ENCODE data around the gene RCOR1.
A peak's percentile ranks its signal among the peaks of the same experiment; 100 is the strongest.

The RCOR1 gene

DNA sequence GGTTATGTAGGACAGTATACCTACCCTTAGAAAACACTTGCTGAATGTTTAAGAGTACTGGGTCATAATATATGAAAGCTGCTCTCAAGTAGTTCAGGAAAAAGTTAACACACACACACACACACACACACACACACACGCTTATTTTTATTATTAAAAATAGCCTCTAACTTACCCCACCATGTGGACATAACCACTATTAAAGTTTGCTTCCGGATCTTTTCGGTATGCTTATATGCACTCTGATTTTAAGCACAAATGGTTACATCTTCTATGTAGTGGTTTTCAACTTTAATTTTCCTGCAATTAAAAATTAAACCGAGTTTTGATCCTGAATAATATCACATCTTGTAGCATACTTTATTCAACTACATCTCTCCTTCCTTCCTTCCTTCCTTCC is 99.9 kb downstream of the RCOR1 start:
- POLR2A ChIA-PET (ENCODE audit: low non-redundant PET): no interaction called here
- H3K27ac ChIP-seq: no peak overlapping the region
- CTCF ChIA-PET: interaction anchor here (1.1 kb wide), 1 partner anchor 22 kb away, joined by 3 read pairs; no protein-coding TSS in a partner anchor
- no peak for DNase-seq (ENCODE audit: low spot score)
- TF ChIP-seq, protein P1, sequence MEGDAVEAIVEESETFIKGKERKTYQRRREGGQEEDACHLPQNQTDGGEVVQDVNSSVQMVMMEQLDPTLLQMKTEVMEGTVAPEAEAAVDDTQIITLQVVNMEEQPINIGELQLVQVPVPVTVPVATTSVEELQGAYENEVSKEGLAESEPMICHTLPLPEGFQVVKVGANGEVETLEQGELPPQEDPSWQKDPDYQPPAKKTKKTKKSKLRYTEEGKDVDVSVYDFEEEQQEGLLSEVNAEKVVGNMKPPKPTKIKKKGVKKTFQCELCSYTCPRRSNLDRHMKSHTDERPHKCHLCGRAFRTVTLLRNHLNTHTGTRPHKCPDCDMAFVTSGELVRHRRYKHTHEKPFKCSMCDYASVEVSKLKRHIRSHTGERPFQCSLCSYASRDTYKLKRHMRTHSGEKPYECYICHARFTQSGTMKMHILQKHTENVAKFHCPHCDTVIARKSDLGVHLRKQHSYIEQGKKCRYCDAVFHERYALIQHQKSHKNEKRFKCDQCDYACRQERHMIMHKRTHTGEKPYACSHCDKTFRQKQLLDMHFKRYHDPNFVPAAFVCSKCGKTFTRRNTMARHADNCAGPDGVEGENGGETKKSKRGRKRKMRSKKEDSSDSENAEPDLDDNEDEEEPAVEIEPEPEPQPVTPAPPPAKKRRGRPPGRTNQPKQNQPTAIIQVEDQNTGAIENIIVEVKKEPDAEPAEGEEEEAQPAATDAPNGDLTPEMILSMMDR (conservative IDR thresholded peaks at IDR 0.05; ENCODE audit: low read depth): no peak

DNA sequence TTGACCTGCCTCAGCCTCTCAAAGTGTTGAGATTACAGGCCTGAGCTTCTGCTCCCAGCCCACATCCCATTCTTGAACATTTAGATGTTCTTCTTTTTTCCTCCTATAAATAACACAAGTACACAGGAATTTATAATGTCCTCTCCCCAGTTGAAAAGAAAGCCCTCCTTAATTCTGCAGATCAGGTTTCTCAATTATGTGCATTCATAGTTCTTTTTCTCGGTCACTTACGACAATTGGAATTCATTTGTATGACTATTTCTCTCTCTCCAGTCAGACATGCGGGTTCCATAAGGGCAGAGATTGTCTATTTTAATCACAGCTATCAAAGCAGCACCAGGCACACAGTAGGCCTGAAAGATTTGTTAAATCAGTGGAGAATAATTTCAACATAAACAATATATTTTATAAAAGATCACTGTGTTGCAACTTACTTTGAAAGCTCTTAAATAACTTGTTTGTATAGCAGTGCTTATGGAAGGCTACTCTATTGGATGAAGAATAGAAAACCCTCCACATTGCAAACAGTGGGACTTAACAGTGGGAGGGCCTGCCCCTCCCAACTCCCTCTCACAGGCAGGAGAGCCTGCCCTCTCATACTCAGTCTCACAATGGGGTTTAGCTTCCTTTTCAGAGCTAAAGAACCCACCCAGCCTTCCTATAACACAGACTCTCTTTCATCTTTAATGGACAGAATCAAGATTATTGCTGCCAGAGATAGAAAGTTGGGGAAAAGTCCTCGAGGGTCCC is 100.7 kb downstream of the RCOR1 start:
- CTCF ChIA-PET: interaction anchor here (0.6 to 1.1 kb wide), 3 partner anchors 15 to 24 kb away, joined by 3 read pairs; no protein-coding TSS in a partner anchor
- TF ChIP-seq, protein P1 (conservative IDR thresholded peaks at IDR 0.05; ENCODE audit: low read depth): no peak
- DNase-seq (ENCODE audit: low spot score): no peak
- POLR2A ChIA-PET (ENCODE audit: low non-redundant PET): no interaction called here
- H3K27ac ChIP-seq: no peak overlapping the region

- ChIA-PET CTCF (interaction anchor here (0.5 to 1.4 kb wide), 11 partner anchors 10 to 490 kb away, joined by 3 to 6 read pairs (median 3); no protein-coding TSS in a partner anchor), POLR2A (ENCODE audit: low non-redundant PET) (no interaction called here)
- no peak overlapping the region for H3K27ac ChIP-seq
- peak; percentile 75 for DNase-seq (ENCODE audit: low spot score)
- TF ChIP-seq, protein P1 (conservative IDR thresholded peaks at IDR 0.05; ENCODE audit: low read depth): peak; percentile 73
These were observed 102.2 kb downstream of the RCOR1 start for GRCh38 chr14:102694530-102695166.

DNA sequence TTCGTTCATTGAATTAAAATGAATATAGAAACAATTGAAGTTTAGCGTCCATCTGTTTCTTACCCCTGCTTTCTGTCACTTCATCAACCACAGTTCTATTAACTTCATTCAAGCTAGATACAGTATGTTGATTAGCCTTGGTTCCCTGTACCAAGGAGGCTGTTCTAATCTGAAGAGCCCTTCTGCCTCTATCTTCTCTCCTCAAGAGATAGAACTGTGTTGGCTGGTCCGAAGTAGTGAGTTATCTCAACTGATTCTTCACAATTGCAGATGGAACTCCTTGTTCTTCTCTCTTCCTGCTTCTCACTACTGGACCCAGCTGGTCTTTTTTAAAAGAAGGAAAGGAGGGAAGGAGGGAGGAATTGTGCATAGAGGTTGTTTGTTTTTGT is 102.7 kb downstream of the RCOR1 start:
- ChIA-PET POLR2A (ENCODE audit: low non-redundant PET) (no interaction called here), CTCF (interaction anchor here (0.6 to 1.4 kb wide), 7 partner anchors 10 to 490 kb away, joined by 3 to 6 read pairs (median 3); no protein-coding TSS in a partner anchor)

GRCh38 chr14:102696332-102696731 is 103.9 kb downstream of the RCOR1 start:
- TF ChIP-seq, protein P1 (conservative IDR thresholded peaks at IDR 0.05; ENCODE audit: low read depth): no peak
- no peak overlapping the region for H3K27ac ChIP-seq
- DNase-seq (ENCODE audit: low spot score): no peak
- ChIA-PET POLR2A (ENCODE audit: low non-redundant PET) (interaction anchor here (0.6 to 0.7 kb wide), 2 partner anchors 21 to 236 kb away, joined by 3 to 4 read pairs; no protein-coding TSS in a partner anchor), CTCF (no interaction called here)

More for the DNA sequence above, 102.7 kb downstream of the RCOR1 start:
- TF ChIP-seq, protein P1 (conservative IDR thresholded peaks at IDR 0.05; ENCODE audit: low read depth): no peak
- H3K27ac ChIP-seq: no peak overlapping the region
- no peak for DNase-seq (ENCODE audit: low spot score)

GRCh38 chr14:102696856-102697495 is 104.5 kb downstream of the RCOR1 start:
- H3K27ac ChIP-seq: no peak overlapping the region
- ChIA-PET CTCF (no interaction called here), POLR2A (ENCODE audit: low non-redundant PET) (interaction anchor here (0.7 kb wide), 1 partner anchor 236 kb away, joined by 4 read pairs; no protein-coding TSS in a partner anchor)
- TF ChIP-seq, protein P1 (conservative IDR thresholded peaks at IDR 0.05; ENCODE audit: low read depth): no peak
- DNase-seq (ENCODE audit: low spot score): no peak
